Effector memory CD8-positive, alpha-beta T cell (primary cell): ENCODE data around the gene MRPL51.
"Not testable (repeated sequence)": the region's sequence is repeated elsewhere in the genome, so short reads cannot be mapped to it uniquely, and the experiment has no call there.

Experiments used
- ATAC-seq: fragments of 150-1000 bp; cut with Tn5 transposase; replicated peaks from 2 replicates; pipeline ENCODE4 v1.10.0; 2021; ENCODE audit warnings: mild to moderate bottlenecking, moderate library complexity
- DNase-seq, 3 experiments: peaks; one replicate each; pipeline ENCODE4 v3.0.0; 2021
- H3K27ac Mint-ChIP-seq, 2 donors: one replicate each; pipeline ENCODE4 v1.8.0; 2022; ENCODE audit warnings: mild to moderate bottlenecking in 2 of 2, mixed read lengths in 2 of 2, moderate library complexity in 2 of 2
- H3K27me3 Mint-ChIP-seq, 2 donors: one replicate each; pipeline ENCODE4 v1.8.0; 2022; ENCODE audit warnings: mixed read lengths in 2 of 2
- H3K36me3 Mint-ChIP-seq: one replicate; pipeline ENCODE4 v1.8.0; 2022; ENCODE audit warnings: mild to moderate bottlenecking, moderate library complexity, mixed read lengths; ENCODE audit not compliant: insufficient read depth
- H3K4me1 Mint-ChIP-seq, 2 donors: one replicate each; pipeline ENCODE4 v1.8.0; 2022; ENCODE audit warnings: low read depth in 2 of 2, mixed read lengths in 2 of 2
- H3K4me3 Mint-ChIP-seq, 2 donors: one replicate each; pipeline ENCODE4 v1.8.0; 2022; ENCODE audit warnings: mild to moderate bottlenecking in 2 of 2, mixed read lengths in 2 of 2, moderate library complexity in 2 of 2
- H3K9me3 Mint-ChIP-seq, 2 donors: one replicate each; pipeline ENCODE4 v1.8.0; 2022; ENCODE audit warnings: mixed read lengths in 2 of 2

Gene MRPL51

DNA sequence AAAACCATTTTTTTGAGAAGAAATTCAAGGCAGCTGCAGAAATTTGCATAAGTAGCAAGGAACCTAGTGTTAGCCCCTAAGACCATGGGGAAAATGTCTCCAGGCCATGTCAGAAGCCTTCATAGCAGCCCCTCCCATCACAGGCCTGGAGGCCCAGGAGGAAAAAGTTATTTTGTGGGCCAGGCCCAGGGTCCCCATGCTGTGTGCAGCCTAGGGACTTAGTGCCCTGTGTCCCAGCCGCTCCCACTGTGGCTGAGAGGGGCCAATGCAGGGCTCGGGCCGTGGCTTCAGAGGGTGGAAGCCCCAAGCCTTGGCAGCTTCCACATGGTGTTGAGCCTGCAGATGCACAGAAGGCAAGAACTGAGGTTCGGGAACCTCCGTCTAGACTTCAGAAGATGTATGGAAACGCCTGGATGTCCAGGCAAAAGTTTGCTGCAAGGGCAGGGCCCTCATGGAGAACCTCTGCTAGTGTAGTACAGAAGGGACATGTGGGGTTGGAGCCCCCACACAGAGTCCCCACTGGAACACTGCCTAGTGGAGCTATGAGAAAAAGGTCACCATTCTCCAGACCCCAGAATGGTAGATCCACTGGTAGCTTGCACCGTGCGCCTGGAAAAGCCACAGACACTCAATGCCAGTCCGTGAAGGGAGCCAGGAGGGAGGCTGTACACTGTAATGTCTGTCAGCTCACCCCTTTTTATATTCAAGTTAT is 25.3 kb downstream of the MRPL51 start:
- H3K4me1 Mint-ChIP-seq: peaks cover 65 to 68% of the 10 kb centered on the region in 2 donors
- not testable (repeated sequence) for H3K27me3 Mint-ChIP-seq, H3K9me3 Mint-ChIP-seq, ATAC-seq, DNase-seq
- H3K27ac Mint-ChIP-seq: peak overlapping the region; percentile 89
- peaks cover 72% of the 10 kb centered on the region for H3K36me3 Mint-ChIP-seq
- peak overlapping the region; percentile 88 to 89 for H3K4me3 Mint-ChIP-seq

DNA sequence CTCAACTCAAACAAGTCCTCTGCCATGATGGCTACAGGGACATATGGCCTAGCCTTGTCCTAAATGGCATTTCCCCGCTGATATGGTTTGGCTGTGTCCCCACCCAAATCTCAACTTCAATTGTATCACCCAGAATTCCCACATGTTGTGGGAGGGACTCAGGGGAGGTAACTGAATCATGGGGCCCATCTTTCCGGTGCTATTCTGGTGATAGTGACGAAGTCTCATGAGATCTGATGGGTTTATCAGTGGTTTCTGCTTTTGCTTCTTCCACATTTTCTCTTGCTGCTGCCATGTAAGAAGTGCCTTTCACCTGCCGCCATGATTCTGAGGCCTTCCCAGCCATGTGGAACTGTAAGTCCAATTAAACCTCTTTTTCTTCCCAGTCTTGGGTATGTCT is 26.3 kb downstream of the MRPL51 start:
- H3K9me3 Mint-ChIP-seq, DNase-seq: not testable (repeated sequence)
- H3K4me3 Mint-ChIP-seq: peak overlapping the region in 1 of 2 donors; percentile 20

DNA sequence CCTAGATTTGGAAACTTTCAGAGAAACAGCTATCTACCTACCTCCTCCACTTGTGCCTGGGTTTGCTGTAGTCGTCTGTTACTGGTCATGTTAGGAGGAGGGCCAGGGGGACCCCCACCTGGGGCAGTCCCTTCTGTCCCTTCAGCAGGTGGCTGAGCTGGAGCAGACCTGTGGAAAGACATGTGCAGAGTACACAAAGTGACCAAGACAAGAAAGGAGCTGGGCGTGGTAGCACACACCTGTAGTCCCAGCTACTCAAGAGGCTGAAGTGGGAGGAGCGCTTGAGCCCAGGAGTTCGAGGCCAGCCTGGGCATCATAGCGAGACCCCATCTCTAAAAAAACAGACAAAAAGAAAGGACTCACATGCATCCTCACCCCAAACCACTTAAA is 26.9 kb downstream of the MRPL51 start:
- ATAC-seq (no peak), DNase-seq (no peak)
- Mint-ChIP-seq H3K4me3 (peak overlapping the region in 1 of 2 donors; percentile 21), H3K36me3 (peaks cover 81% of the 10 kb centered on the region), H3K9me3 (no peaks in the 10 kb centered on the region), H3K27me3 (no peaks in the 10 kb centered on the region), H3K27ac (peak overlapping the region; percentile 78 to 89), H3K4me1 (peaks cover 77 to 80% of the 10 kb centered on the region in 2 donors)

More for the DNA sequence above, 26.3 kb downstream of the MRPL51 start:
- peaks cover 75 to 77% of the 10 kb centered on the region in 2 donors for H3K4me1 Mint-ChIP-seq
- not testable (repeated sequence) for H3K27me3 Mint-ChIP-seq, ATAC-seq
- peak overlapping the region; percentile 78 to 89 for H3K27ac Mint-ChIP-seq
- H3K36me3 Mint-ChIP-seq: peaks cover 80% of the 10 kb centered on the region

GRCh38 chr12:6465467-6466183 is 27.4 kb downstream of the MRPL51 start:
- Mint-ChIP-seq H3K27ac (peak overlapping the region; percentile 78 to 97), H3K36me3 (peaks cover 83% of the 10 kb centered on the region)
- DNase-seq: peak in 2 of 3 experiments; percentile 37 to 62

DNA sequence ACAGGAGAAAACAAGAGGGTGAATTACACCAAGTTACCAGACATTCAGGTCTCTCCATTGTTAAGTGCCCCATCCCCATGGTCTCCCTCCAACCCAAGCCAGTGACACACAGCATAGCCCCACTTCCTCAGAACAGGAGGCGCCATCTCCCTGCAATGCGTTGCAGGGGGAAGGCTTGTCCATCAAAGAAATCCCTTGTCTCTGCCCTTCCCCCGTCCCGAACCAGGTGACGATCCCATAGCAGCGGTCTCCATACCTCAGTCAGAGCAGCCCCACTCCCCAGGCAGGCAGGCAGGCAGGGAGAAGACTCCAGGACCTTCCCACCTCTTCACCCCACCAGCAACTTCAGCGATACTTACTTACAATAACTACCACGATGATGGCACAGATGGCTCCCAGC is 28.5 kb downstream of the MRPL51 start:
- peak overlapping the region; percentile 73 to 83 for H3K4me3 Mint-ChIP-seq

More at GRCh38 chr12:6465467-6466183, 27.4 kb downstream of the MRPL51 start:
- Mint-ChIP-seq H3K9me3 (no peaks in the 10 kb centered on the region), H3K4me1 (peaks cover 79 to 82% of the 10 kb centered on the region in 2 donors), H3K4me3 (peak overlapping the region; percentile 21 to 52), H3K27me3 (no peaks in the 10 kb centered on the region)
- ATAC-seq: no peak

DNA sequence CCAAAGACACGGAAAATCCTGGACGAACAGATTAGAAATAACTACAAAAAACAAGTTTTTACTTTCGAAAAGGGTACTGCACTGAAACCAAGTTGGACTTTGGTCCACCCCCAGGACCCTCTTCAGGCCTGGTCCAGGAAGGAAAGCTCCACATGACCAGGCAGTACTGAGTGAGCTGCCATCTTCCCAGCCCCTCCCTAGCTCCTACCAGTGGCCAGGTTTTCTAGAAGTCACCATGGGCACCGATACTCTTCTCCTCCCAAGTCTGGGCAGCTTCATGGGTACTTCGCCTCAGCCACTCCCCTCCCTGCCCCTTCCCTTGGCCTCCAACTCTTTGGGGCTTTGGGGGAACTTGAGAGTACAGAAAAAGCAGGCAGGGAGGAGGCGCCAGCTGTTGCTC is 29.2 kb downstream of the MRPL51 start:
- H3K4me3 Mint-ChIP-seq: peak overlapping the region; percentile 73 to 83
- no peaks in the 10 kb centered on the region for H3K27me3 Mint-ChIP-seq
- no peak for ATAC-seq
- DNase-seq: no peak
- H3K27ac Mint-ChIP-seq: peak overlapping the region; percentile 97
- H3K9me3 Mint-ChIP-seq: no peaks in the 10 kb centered on the region
- peaks cover 78% of the 10 kb centered on the region in 2 donors for H3K4me1 Mint-ChIP-seq
- H3K36me3 Mint-ChIP-seq: peaks cover 81% of the 10 kb centered on the region

More for the DNA sequence above, 28.5 kb downstream of the MRPL51 start:
- no peak for DNase-seq
- Mint-ChIP-seq H3K9me3 (no peaks in the 10 kb centered on the region), H3K4me1 (peaks cover 79 to 80% of the 10 kb centered on the region in 2 donors), H3K36me3 (peaks cover 82% of the 10 kb centered on the region), H3K27me3 (no peaks in the 10 kb centered on the region), H3K27ac (peak overlapping the region; percentile 97)
- ATAC-seq: no peak

- Mint-ChIP-seq H3K27me3 (no peaks in the 10 kb centered on the region), H3K4me3 (peak overlapping the region; percentile 73 to 83), H3K27ac (peak overlapping the region; percentile 97), H3K4me1 (peaks cover 76 to 78% of the 10 kb centered on the region in 2 donors), H3K9me3 (no peaks in the 10 kb centered on the region), H3K36me3 (peaks cover 86% of the 10 kb centered on the region)
- peak in 1 of 3 experiments; percentile 19 for DNase-seq
- no peak for ATAC-seq
Observed at GRCh38 chr12:6463216-6463615, 29.8 kb downstream of the MRPL51 start.

DNA sequence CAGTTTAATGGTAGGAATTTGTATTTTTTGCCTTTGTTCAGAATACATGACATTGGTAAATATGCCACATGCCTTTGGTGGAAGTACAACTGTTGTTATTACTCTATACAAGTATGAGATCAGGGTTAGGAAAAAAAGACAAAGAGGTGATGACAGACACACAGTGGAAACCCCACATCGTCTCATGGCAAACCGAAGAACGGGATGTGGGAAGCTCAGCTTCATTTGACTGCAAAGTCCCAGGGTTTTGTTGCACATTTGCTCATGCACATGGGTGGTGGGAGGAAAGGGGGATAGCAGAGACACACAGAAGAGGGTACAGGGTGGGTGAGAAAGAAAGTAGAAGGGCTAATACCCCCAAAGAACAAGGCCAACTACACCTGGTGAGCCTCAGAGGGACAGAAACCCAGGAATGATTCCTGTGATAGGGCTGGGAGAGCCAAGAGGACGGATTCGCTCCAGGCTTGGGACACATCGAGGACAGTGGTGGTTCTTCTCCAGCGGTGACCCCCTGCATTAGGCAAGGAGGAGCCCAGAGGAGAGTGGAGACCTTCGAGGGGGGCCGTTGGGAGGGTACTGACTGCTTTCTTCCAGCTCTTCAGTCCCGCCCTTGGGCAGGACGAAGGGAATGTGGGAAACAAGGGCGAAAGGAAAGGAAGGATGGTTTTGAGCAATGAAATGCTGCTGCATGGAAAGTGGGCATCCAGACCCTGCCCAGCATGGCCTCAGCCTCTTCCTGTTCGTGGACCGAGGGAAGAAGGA is 30.6 kb downstream of the MRPL51 start:
- H3K36me3 Mint-ChIP-seq: peaks cover 90% of the 10 kb centered on the region
- peak overlapping the region; percentile 73 to 83 for H3K4me3 Mint-ChIP-seq
- H3K9me3 Mint-ChIP-seq: no peaks in the 10 kb centered on the region
- DNase-seq: no peak
- no peaks in the 10 kb centered on the region for H3K27me3 Mint-ChIP-seq
- H3K4me1 Mint-ChIP-seq: peaks cover 71 to 73% of the 10 kb centered on the region in 2 donors
- ATAC-seq: peak; percentile 35
- peak overlapping the region; percentile 97 for H3K27ac Mint-ChIP-seq

DNA sequence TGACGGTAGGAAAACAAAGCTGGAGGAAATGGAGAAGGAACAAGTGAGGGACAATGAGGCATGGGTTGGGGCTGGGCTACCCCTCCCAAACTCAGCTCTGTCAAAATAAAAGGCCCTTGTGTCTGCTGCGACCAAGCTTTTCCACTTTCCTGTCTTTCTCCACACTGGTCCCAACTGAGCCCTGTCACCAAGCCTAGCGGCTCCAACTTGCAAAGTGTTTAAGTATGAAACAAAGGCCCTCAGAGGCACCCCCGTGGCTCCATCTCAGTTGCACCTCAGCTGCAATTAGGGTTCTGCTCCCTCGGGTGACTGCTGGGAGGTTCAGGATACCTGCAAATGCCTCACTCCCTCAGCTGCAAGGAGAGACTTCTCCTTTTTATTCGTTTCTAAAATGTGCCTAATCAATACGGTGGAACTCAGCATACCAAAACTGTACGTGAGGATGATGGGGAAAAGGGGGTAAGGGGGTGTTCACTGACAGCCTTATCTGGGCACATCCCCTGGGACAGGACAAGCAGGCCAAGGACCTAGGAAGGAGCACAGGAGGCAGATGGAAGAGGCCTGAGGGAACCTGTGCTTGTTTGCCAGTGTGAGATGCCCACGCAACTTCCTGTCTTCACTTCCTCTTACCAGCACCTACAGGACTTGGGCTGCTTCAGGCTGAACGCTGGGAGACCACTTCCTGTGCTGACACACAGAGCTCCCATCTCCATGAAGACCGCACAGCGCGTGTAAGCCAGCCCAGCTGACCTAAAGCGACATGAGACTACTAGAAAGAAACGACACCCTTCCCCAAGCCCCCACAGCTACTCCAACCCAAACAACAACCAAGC is 31.4 kb downstream of the MRPL51 start:
- peaks cover 94% of the 10 kb centered on the region for H3K36me3 Mint-ChIP-seq
- peak; percentile 72 to 73 (median 73) for DNase-seq
- H3K4me3 Mint-ChIP-seq: peak overlapping the region; percentile 73 to 83
- H3K9me3 Mint-ChIP-seq: no peaks in the 10 kb centered on the region
- no peaks in the 10 kb centered on the region for H3K27me3 Mint-ChIP-seq
- peak overlapping the region; percentile 97 for H3K27ac Mint-ChIP-seq
- peak; percentile 93 for ATAC-seq
- peaks cover 67 to 73% of the 10 kb centered on the region in 2 donors for H3K4me1 Mint-ChIP-seq

DNA sequence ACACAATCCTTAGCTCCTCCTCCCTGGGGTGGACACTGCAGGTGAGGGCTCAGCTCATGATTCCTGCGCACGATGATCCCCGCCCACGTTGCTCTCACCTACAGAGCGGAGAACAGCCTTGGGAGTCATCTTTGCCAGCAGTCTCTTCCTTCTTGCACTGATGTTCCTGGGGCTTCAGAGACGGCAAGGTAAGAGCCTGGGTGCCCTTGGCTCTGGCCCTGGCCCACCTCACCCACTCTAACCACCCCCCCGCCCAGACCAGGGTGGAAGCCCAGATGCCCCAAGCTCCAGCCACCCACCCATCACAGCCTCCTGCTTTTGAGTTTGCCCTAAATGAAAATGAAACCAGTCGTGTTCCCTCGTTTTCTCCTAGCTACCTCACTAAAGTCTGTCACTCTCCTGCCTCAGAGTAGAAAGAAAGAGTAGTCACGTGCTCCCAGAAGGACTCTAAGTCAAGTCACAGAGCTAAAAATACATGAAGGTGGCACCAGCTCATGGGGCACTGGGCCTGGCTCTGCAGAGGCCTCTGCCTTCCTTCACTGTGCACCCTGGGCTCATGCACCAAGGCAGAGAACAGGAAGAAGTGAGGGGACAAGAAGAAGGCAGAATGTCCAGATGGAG is 32.2 kb downstream of the MRPL51 start:
- no peaks in the 10 kb centered on the region for H3K27me3 Mint-ChIP-seq
- peaks cover 64 to 70% of the 10 kb centered on the region in 2 donors for H3K4me1 Mint-ChIP-seq
- H3K27ac Mint-ChIP-seq: peak overlapping the region; percentile 97
- peaks cover 94% of the 10 kb centered on the region for H3K36me3 Mint-ChIP-seq
- no peaks in the 10 kb centered on the region for H3K9me3 Mint-ChIP-seq
- ATAC-seq: peak; percentile 24
- peak overlapping the region; percentile 73 to 83 for H3K4me3 Mint-ChIP-seq
- DNase-seq: peak in 2 of 3 experiments; percentile 15 to 19

DNA sequence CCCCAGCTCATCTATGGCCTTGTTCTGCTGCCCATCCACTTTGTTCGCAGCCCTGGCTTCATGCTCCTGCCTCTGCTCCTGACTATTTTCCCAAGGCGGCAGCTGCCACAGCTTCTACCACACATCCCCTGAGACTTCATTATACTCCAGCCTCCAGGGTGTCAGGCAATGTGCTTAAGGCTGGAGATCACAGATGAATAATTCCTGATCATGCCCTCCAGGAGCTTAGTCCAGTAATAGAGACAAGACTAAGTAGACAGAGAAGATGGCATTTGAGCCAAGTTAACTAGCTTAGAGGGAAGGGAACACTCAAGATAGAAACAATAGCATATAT is 34.1 kb downstream of the MRPL51 start:
- peaks cover 97% of the 10 kb centered on the region for H3K36me3 Mint-ChIP-seq
- DNase-seq (no peak), ATAC-seq (no peak)
- peak overlapping the region; percentile 88 to 90 for H3K27ac Mint-ChIP-seq
- no peaks in the 10 kb centered on the region for H3K9me3 Mint-ChIP-seq
- peaks cover 53 to 62% of the 10 kb centered on the region in 2 donors for H3K4me1 Mint-ChIP-seq
- H3K27me3 Mint-ChIP-seq: no peaks in the 10 kb centered on the region
- H3K4me3 Mint-ChIP-seq: no peak overlapping the region

GRCh38 chr12:6458281-6459003 is 34.6 kb downstream of the MRPL51 start:
- Mint-ChIP-seq H3K9me3 (no peaks in the 10 kb centered on the region), H3K27me3 (no peaks in the 10 kb centered on the region), H3K4me1 (peaks cover 50 to 59% of the 10 kb centered on the region in 2 donors), H3K36me3 (peaks cover 97% of the 10 kb centered on the region), H3K4me3 (no peak overlapping the region), H3K27ac (peak overlapping the region; percentile 88 to 90)
- ATAC-seq (no peak), DNase-seq (no peak)
